ENCODE data around the gene TOR3A. TPM values are rescaled to one million over a fixed set of nuclear protein-coding genes. Genes with fewer than 3 reads are reported as not detected.

The TOR3A gene
- total RNA-seq, 1 experiment from 2014 or later, result 70.8 TPM

DNA sequence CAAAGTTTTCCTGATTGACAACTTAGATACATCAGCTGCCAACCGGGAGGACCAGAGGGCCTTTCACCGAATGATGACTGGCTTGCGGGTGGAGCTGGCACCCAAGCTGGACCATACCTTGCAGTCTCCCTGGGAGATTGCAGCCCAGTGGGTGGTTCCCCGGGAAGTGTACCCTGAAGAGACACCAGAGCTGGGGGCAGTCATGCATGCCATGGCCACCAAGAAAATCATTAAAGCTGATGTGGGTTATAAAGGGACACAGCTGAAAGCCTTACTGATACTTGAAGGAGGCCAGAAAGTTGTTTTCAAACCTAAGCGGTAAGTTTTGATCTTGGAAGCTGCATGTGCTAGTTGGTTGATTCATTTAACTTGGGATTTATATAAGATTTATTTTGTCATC, 38.0 kb upstream of the TOR3A start:
- no peak overlapping the region for H3K4me3 ChIP-seq (ENCODE audit: low read length)
- no peak overlapping the region for H3K4me2 ChIP-seq (ENCODE audit: low read length)
- DNase-seq (no peak), ATAC-seq (no peak)
- H2AFZ ChIP-seq (ENCODE audit: low read length), result no peak overlapping the region
- BruUV-seq (replicated peaks), result no TSS peak
- POLR2A ChIA-PET (ENCODE audit: unreplicated experiment), result interaction anchor here (0.6 kb wide), 1 partner anchor 38 kb away, joined by 3 read pairs; the partner anchor contains the start of gene TOR3A
- intact Hi-C loops (cut with micrococcal nuclease), result no loop called here
- peaks cover 5% of the 10 kb centered on the region for H3K4me1 ChIP-seq (ENCODE audit: insufficient read depth, low read length)
- peaks cover 27% of the 10 kb centered on the region for H3K79me2 ChIP-seq (ENCODE audit: low read length)
- CTCF ChIA-PET, result no interaction called here
- H3K9me2 ChIP-seq (replicated peaks; ENCODE audit: low read length), result no peaks in the 10 kb centered on the region
- H3K9ac ChIP-seq (ENCODE audit: low read length), result no peak overlapping the region
- H3K9me3 ChIP-seq (ENCODE audit: low read length), result no peaks in the 10 kb centered on the region
- TF ChIP-seq, protein P1, sequence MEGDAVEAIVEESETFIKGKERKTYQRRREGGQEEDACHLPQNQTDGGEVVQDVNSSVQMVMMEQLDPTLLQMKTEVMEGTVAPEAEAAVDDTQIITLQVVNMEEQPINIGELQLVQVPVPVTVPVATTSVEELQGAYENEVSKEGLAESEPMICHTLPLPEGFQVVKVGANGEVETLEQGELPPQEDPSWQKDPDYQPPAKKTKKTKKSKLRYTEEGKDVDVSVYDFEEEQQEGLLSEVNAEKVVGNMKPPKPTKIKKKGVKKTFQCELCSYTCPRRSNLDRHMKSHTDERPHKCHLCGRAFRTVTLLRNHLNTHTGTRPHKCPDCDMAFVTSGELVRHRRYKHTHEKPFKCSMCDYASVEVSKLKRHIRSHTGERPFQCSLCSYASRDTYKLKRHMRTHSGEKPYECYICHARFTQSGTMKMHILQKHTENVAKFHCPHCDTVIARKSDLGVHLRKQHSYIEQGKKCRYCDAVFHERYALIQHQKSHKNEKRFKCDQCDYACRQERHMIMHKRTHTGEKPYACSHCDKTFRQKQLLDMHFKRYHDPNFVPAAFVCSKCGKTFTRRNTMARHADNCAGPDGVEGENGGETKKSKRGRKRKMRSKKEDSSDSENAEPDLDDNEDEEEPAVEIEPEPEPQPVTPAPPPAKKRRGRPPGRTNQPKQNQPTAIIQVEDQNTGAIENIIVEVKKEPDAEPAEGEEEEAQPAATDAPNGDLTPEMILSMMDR (conservative IDR thresholded peaks at IDR 0.05; ENCODE audit: low read depth, low read length), result no peak
- TF ChIP-seq EZH2phosphoT487 (IDR thresholded peaks at IDR 0.05; ENCODE audit: borderline replicate concordance, low read length) (no peak), EZH2 (IDR thresholded peaks at IDR 0.05; ENCODE audit: low read length, unreplicated experiment) (no peak)
- no peaks in the 10 kb centered on the region for H4K20me1 ChIP-seq (ENCODE audit: low read length)
- no peaks in the 10 kb centered on the region for H3K36me3 ChIP-seq (ENCODE audit: low read depth, low read length)
- no peaks in the 10 kb centered on the region for H3F3A ChIP-seq (ENCODE audit: low read length, unreplicated experiment)
- no peak overlapping the region for H3K27ac ChIP-seq (ENCODE audit: low read length)
- no peaks in the 10 kb centered on the region for H3K27me3 ChIP-seq (ENCODE audit: low read length)

DNA sequence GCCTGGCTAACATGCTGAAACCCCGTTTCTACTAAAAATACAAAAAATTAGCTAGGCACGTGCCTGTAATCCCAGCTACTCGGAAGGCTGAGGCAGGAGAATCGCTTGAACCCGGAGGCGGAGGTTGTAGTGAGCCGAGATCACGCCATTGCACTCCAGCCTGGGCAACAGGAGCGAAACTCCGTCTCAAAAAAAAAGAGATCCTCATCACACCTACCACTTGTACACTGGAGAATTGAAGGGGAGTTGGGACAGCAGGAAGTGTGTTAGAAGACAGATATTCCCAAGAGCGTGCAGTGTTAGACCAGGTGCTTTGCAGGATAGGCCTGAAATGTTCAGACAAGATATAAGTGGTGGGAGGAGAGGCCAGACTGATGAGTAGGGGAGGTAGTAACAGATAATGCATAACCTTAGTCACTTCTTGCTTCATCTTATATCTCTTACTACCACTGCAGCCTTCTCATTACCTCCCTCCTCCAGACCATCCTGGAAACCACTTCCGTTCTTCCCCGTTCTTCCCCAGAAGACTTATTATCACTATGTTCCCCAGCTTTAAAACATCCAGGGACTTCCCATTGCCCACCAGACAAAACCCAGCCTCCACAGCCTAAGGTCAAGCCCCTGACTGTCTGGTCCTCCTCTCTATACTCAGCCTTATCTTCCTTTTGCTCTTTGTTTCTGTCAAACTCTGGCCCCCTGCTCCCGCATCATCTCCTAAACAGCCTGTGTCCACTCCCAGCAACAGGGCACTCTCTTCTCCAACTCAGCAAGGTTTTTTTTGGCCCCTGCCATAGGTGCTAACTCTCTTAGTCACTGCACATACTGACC, 34.8 kb upstream of the TOR3A start:
- no peak overlapping the region for H2AFZ ChIP-seq (ENCODE audit: low read length)
- DNase-seq (no peak), ATAC-seq (no peak)
- no peaks in the 10 kb centered on the region for H3K27me3 ChIP-seq (ENCODE audit: low read length)
- no peak overlapping the region for H3K27ac ChIP-seq (ENCODE audit: low read length)
- no peaks in the 10 kb centered on the region for H3K4me1 ChIP-seq (ENCODE audit: insufficient read depth, low read length)
- H3K9ac ChIP-seq (ENCODE audit: low read length), result no peak overlapping the region
- CTCF ChIA-PET, result no interaction called here
- no peaks in the 10 kb centered on the region for H3K9me3 ChIP-seq (ENCODE audit: low read length)
- no peaks in the 10 kb centered on the region; the same call in 1 of the 2 replicates for H3K36me3 ChIP-seq (ENCODE audit: low read depth, low read length)
- H3K4me3 ChIP-seq (ENCODE audit: low read length), result no peak overlapping the region
- TF ChIP-seq, protein P1 (conservative IDR thresholded peaks at IDR 0.05; ENCODE audit: low read depth, low read length), result no peak
- no peak for TF ChIP-seq EZH2 (IDR thresholded peaks at IDR 0.05; ENCODE audit: low read length, unreplicated experiment)
- TF ChIP-seq EZH2phosphoT487 (IDR thresholded peaks at IDR 0.05; ENCODE audit: borderline replicate concordance, low read length), result no peak
- intact Hi-C loops (cut with micrococcal nuclease), result no loop called here
- POLR2A ChIA-PET (ENCODE audit: unreplicated experiment), result no interaction called here
- H3K4me2 ChIP-seq (ENCODE audit: low read length), result no peak overlapping the region
- H4K20me1 ChIP-seq (ENCODE audit: low read length), result no peaks in the 10 kb centered on the region
- BruUV-seq (replicated peaks), result no TSS peak
- H3F3A ChIP-seq (ENCODE audit: low read length, unreplicated experiment), result no peaks in the 10 kb centered on the region
- no peaks in the 10 kb centered on the region for H3K9me2 ChIP-seq (replicated peaks; ENCODE audit: low read length)
- H3K79me2 ChIP-seq (ENCODE audit: low read length), result peaks cover 18% of the 10 kb centered on the region; the same call in 1 of the 2 replicates

DNA sequence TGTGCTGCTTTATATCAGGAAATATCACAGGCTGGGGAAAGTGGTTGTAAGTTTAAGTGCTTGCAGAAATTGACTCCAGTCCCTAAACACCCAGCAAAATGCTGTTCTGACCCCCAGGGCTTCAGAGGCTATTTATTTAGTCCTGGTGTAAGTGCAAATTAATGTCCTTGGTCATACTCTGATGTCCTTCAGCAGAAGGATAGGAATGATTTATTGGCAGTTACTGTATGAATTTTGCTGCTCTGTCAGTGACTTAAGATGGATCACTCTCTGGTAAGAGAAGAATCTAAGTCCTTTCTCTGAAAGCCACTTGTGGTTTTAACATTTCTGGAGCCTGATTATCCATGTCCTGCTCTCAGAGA, 34.3 kb upstream of the TOR3A start:
- Histone ChIP-seq H2AFZ (ENCODE audit: low read length) (no peak overlapping the region), H3K27ac (ENCODE audit: low read length) (no peak overlapping the region), H3K79me2 (ENCODE audit: low read length) (peaks cover 12% of the 10 kb centered on the region; the same call in 1 of the 2 replicates), H3K27me3 (ENCODE audit: low read length) (no peaks in the 10 kb centered on the region), H3K4me3 (ENCODE audit: low read length) (no peak overlapping the region), H3F3A (ENCODE audit: low read length, unreplicated experiment) (no peaks in the 10 kb centered on the region), H3K4me2 (ENCODE audit: low read length) (no peak overlapping the region), H3K9ac (ENCODE audit: low read length) (no peak overlapping the region), H3K36me3 (ENCODE audit: low read depth, low read length) (no peaks in the 10 kb centered on the region; the same call in 1 of the 2 replicates), H3K9me3 (ENCODE audit: low read length) (no peaks in the 10 kb centered on the region), H3K9me2 (replicated peaks; ENCODE audit: low read length) (no peaks in the 10 kb centered on the region), H3K4me1 (ENCODE audit: insufficient read depth, low read length) (peaks cover under 1% of the 10 kb centered on the region; the same call in 1 of the 2 replicates), H4K20me1 (ENCODE audit: low read length) (no peaks in the 10 kb centered on the region)
- BruUV-seq (replicated peaks), result no TSS peak
- ATAC-seq, result no peak
- DNase-seq, result no peak
- TF ChIP-seq EZH2phosphoT487 (IDR thresholded peaks at IDR 0.05; ENCODE audit: borderline replicate concordance, low read length) (no peak), EZH2 (IDR thresholded peaks at IDR 0.05; ENCODE audit: low read length, unreplicated experiment) (no peak)
- TF ChIP-seq, protein P1 (conservative IDR thresholded peaks at IDR 0.05; ENCODE audit: low read depth, low read length), result no peak
- intact Hi-C loops (cut with micrococcal nuclease), result no loop called here
- ChIA-PET POLR2A (ENCODE audit: unreplicated experiment) (no interaction called here), CTCF (no interaction called here)

Data from PC-3 (cell line).